ENCODE measurements around the gene CMSS1. TPM values are rescaled to one million over a fixed set of nuclear protein-coding genes. Genes with fewer than 3 reads are reported as not detected.
"Not testable (repeated sequence)": the region's sequence is repeated elsewhere in the genome, so short reads cannot be mapped to it uniquely, and the experiment has no call there.

Gene CMSS1
- total RNA-seq, 2 donors from 2014 or later: 35.8 to 74.3 TPM

DNA sequence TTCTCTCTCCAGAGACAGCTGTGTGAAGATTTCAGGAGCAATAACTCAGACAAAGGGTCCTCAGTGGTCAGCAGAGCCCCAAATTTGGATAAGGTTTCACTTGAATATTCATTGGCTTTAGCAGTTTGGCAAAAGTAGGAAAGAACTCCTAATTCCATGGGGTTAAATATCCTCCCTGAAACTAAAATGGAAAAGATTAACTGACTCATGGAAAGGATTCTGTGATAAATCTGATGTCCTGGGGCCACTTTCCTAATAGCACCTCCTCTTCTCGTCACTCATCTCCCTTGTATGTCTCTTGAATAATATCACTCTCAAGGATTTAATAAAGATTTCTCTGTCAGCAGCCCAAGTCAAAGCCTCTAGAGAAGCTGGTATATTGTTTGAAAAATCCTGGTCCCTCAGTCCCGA lies 409.9 kb downstream of the CMSS1 start:
- Mint-ChIP-seq H3K27ac (no peak overlapping the region), H3K9me3 (no peaks in the 10 kb centered on the region), H3K36me3 (no peaks in the 10 kb centered on the region)
- ATAC-seq (no peak), DNase-seq (ENCODE audit: low spot score in 2 of 2) (no peak)

DNA sequence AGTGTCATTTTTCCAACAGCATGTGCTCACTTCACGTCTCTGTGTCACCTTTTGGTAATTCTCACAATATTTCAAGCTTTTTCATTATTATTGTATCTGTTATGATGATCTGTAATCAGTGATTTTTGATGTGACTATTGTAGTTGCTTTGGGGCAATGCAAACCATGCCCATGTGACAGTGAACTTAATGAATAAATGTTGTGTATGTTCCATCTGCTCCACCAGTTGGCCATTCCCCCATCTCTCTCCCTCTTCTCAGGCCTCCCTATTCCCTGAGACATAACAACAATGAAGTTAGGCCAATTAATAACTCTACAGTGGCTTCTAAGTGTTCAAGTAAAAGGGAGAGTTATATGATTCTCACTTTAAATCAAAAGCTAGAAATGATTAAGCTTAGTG lies 410.6 kb downstream of the CMSS1 start:
- Mint-ChIP-seq H3K36me3 (no peaks in the 10 kb centered on the region), H3K9me3 (no peaks in the 10 kb centered on the region), H3K27ac (no peak overlapping the region)
- DNase-seq (ENCODE audit: low spot score in 2 of 2): no peak
- peak in 1 of 2 donors; percentile 26 for ATAC-seq

DNA sequence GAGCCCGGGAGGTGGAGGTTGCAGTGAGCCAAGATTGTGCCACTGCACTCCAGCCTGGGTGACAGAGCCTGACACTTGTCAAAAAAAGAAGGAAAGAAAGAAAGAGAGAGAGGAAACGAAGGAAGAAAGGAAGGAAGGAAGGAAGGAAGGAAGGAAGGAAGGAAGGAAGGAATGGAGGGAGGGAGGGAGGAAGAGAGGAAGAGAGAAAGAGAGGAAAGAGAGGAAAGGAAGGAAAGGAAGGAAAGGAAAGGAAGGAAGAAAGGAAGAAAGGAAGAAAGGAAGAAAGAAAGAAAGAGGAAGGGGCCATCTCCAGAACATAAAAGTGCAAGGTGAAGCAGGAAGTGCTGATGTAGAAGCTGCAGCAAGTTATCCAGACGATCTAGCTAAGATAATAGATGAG lies 411.5 kb downstream of the CMSS1 start:
- H3K27ac Mint-ChIP-seq: peak overlapping the region in 1 of 2 donors; percentile 51
- H3K36me3 Mint-ChIP-seq; ATAC-seq; DNase-seq (ENCODE audit: low spot score in 2 of 2); H3K9me3 Mint-ChIP-seq: not testable (repeated sequence)

DNA sequence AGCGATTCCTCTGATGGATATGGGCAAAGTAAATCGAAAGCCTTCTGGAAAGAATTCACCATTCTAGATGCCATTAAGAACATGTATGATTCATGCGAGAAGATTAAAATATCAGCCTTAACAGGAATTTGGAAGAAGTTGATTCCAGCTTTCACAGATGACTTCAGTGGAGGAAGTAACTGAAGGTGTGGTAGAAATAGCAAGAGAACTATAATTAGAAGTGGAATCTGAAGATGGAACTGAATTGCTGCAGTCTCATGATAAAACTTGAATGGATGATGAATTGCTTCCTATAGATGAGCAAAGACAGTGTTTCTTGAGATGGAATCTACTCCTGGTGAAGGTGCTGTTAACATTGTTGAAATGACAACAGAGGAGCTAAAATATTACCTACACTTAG lies 413.0 kb downstream of the CMSS1 start:
- DNase-seq (ENCODE audit: low spot score in 2 of 2): no peak
- no peak overlapping the region for H3K27ac Mint-ChIP-seq
- ATAC-seq: no peak
- no peaks in the 10 kb centered on the region for H3K9me3 Mint-ChIP-seq
- H3K36me3 Mint-ChIP-seq: no peaks in the 10 kb centered on the region

Other genes starting within 250 kb of the CMSS1 start
- gene COL8A1, start 179.3 kb upstream of the CMSS1 start, total RNA-seq: under 1 TPM in 1 of 2 donors, not detected in 1; 0.07 TPM

Measured in activated naive CD4-positive, alpha-beta T cell treated with anti-CD3 and anti-CD28 coated beads, Interleukin-2, amount 50 U/mL, for 72 hours (primary cell).